ENCODE results near the gene CLEC16A.

Gene CLEC16A

GRCh38 chr16:10990378-10990777 lies 46.0 kb downstream of the CLEC16A start:
- DNase-seq, result no peak

DNA sequence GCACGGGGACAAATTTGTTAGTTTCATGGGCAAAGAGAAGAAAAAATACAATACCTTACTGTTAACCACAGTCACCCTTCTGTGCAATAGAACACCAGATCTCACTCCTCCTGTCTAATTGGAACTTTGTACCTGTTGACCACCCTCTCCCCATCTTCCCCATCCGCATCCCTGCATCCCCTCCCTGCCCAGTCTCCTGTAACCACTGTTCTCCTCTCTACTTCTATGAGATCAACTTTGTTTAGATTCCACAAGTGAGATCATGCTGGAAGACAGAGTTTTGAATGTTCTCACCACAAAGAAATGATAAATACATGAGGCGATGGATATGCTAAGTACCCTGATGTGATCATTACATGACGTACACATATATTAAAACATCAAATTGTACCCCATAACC lies 47.7 kb downstream of the CLEC16A start:
- DNase-seq, result no peak

DNA sequence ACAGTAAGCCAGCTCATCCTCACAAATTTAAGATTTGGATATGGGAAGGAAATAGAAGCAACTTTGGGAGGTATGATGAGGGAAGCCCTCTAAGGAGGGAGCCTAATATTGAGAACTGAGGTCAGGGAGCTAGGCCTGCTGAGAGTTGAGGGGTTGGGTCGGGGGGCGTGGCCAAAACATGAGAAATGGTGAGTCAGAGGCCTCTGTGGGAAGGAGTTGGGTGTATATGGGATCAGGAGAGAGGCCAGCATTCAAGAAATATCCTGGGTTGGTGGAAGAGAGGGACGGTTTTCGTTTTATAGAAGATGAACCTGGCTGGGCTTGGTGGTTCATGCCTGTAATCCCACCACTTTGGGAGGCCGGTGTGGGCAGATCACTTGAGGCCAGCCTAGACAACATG lies 48.4 kb downstream of the CLEC16A start:
- DNase-seq, result no peak

DNA sequence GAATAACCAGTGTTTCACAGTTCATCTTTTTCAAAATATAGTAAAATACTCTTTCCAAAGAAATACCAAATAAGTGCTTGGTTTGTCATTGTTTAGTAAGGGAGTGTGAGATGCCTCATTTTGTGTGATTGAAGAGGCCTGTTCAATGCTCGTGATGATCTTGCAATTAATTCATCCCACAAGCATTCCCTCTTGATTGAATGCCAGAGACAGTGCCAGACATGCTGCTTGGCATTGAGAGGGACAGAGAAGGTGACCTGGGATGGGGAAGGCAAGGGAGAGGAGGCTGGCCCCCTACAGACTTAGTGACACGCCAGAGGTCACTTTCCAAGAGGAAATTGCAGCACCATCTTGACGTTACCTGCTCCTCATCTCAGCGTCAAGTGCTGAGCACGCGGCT lies 49.3 kb downstream of the CLEC16A start:
- DNase-seq, result no peak

GRCh38 chr16:10994571-10994970 lies 50.2 kb downstream of the CLEC16A start:
- no peak for DNase-seq

- no peak for DNase-seq
Observed at GRCh38 chr16:10995565-10995964, 51.2 kb downstream of the CLEC16A start.

GRCh38 chr16:10997485-10997884 lies 53.1 kb downstream of the CLEC16A start:
- DNase-seq, result no peak

GRCh38 chr16:10999300-10999699 lies 54.9 kb downstream of the CLEC16A start:
- no peak for DNase-seq

DNA sequence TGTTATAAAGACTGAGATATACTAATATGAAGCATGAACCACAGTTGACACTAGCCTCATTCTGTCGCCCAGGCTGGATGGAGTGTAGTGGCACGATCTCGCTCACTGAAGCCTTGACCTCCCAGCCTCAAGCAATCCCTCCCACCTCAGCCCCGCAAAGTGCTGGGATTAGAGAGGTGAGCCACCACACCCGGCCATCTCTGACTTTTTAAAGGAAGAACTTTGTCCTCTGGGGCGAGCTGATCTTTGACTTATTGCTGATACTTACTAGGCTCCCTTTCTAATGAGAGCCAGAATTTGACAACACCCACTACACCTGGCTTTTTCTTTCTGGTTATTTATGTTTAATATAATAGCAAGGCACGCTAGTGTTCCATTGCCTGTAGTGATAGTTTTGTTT lies 57.2 kb downstream of the CLEC16A start:
- DNase-seq, result no peak

DNA sequence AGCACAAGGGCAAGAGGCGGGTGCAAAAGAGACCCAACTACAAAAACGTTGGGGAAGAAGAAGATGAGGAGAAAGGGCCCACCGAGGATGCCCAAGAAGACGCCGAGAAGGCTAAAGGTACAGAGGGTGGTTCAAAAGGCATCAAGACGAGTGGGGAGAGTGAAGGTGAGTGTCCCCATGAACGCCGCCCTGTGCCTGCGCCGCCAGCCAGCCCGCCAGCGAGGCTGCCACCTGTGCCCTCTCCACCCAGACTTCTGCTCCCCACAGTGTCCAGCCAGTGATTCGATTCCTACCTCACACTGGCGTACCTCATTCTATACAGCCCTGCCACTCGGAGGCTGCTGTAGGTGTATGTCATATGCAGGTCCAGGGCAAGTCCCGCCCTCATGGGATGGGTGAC lies 58.8 kb downstream of the CLEC16A start:
- no peak for DNase-seq

DNA sequence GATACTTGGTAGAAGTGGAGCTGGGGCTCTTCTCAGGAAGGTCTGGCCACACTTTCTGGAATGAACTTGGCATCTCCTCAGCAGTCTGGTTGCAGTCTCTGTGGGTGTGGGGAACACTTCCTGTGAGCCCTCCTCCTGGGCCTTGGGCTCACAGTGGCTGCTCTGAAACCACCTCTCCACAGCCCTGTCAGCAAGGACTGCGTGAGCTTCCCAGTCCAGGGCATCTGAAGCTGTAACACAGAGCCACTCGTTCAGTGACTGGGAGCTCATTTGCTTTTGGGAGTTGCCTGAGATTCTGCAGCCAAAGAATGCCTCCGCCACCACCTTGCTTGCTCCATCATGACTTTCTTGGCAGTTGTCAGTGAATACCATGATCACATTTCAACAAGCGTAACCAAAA lies 60.0 kb downstream of the CLEC16A start:
- DNase-seq, result no peak

- DNase-seq, result no peak
Observed at GRCh38 chr16:11004973-11005610, 60.7 kb downstream of the CLEC16A start.

DNA sequence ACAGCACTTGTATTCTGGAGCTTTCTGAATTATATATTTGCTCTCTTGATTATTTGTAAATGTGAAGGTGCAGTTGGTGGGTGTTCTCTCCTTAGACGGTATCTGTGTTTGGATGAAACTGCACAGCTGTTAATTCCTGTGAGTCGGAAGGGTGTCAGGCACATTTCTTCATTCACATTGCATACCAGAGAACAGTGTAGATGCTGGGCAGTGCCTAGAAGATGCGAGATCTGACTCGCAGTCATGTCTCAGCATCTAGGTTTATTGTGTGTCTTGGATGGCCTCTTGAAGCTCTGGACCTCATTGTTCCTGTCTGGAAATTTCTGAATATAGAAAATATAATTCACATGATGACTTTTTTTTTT lies 61.2 kb downstream of the CLEC16A start:
- no peak for DNase-seq

DNA sequence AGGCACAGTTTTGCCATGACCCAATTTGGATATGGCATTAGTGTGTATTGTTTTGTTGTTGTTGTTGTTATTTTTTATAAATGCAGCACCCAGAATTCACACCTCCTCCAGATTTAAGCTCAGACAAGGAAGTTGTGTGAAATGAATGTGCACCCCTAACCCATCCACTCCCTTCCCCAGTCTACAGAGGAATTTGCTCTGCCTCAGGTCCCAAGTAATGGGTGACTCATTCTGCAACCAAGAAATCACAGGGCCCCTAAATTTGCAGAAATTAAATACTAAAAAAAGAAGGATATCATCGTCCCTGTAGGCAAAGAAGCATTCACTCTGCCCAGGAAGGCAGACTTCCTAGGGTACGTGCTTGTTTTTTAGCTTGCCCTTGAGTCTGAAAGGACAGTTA lies 62.3 kb downstream of the CLEC16A start:
- no peak for DNase-seq

DNA sequence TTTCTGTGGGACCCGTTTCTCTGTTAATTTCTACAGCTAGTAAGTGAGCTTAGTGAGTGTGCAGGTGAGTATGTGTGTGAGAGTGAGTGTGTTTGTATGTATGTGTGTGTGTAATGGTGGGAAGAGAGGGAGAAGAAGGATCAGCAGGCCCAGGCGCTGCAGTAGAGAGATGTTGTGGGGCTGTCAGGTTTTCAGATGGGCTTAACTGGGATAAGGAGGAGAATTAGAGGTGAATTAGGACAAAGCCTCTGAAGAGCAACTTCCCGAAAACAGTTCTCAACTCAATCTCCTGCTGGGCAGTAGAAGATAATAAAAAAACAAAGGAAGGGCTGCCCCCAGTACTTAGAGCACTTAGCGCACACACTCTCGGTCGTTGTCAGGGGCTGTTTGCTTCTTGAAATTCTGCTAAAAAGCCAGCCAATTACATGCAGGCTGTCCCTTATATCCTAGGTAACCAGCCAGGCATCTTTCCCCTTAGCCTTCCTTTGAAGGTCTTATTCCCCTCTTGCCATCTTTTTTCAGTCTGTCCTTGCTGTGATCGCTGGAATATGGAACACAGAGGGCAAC lies 63.4 kb downstream of the CLEC16A start:
- DNase-seq, result no peak

GRCh38 chr16:11009027-11009755 lies 64.8 kb downstream of the CLEC16A start:
- DNase-seq, result no peak

DNA sequence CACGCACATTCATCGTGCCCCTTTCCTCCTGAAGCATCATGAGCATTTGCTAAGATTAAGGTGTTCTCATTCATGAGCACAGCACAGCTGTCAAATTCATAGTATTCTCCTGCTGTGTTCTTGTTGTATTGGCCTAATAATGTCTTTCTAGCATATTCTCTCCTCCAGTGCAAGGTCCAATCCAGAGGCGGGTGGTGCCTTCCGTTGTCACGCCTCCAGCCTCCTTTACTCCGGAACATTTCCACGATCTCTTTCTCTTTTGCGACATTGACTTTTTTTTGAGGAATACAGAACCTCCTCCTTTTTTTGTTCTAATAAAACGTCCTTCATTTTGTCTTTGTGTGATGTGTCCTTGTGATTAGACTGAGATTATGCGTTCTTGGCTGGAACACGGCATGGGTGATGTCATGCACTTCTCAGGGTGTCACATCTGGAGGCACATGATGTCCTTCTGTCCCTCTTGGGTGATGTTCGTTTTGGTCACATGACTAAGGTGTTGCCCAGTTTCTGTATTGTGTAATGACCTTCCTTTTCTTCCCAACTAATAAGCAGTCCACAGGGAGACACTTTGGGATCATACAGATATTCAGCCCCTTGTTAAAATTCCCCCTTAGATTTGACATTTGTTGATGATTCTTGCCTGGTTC lies 66.3 kb downstream of the CLEC16A start:
- DNase-seq, result no peak

GRCh38 chr16:11011326-11011725 lies 67.0 kb downstream of the CLEC16A start:
- DNase-seq, result no peak

GRCh38 chr16:11012841-11013240 lies 68.5 kb downstream of the CLEC16A start:
- DNase-seq, result no peak

- DNase-seq, result no peak
Observed at GRCh38 chr16:11014136-11014535, 69.8 kb downstream of the CLEC16A start.

DNA sequence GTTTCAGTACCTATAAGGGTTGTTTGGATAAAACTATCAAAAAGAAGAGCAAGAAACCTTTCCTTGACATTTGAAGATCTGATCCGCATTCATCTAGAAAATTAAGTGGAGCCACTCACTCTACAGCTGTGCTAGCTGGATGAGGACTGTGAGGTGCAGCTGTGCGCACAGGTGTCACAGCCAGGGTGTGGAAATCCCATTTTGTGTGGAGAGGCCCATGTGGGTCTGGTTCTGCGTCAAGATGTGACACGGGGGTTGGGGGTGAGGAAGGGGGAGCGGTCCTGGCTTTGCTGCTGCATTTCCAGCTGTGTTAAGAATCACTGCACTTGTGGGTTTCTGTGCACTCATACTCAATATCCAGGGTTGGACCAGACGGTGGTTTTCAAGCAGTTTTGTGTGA lies 70.7 kb downstream of the CLEC16A start:
- no peak for DNase-seq

- no peak for DNase-seq
Observed at GRCh38 chr16:11015607-11016006, 71.2 kb downstream of the CLEC16A start.

DNA sequence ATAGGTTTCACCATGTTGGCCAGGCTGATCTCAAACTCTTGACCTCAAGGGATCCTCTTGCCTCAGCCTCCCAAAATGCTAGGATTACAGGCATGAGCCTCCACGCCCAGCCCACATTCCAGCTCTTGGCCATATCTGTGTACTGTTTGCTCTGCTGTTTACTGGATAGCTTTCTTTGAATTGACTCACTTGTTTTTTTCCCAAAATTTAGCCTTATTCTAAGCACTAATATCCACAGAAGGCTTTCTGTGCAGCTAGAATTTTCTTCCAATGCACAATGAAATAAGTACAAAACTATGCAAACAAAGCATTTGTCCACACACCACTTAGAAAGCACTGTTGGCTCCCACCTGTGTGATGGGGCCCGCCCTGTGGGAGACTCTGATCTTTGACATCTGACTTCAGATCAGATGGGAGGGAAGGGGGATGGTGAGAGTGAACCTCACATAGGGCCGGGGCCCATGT lies 72.2 kb downstream of the CLEC16A start:
- DNase-seq, result no peak

DNA sequence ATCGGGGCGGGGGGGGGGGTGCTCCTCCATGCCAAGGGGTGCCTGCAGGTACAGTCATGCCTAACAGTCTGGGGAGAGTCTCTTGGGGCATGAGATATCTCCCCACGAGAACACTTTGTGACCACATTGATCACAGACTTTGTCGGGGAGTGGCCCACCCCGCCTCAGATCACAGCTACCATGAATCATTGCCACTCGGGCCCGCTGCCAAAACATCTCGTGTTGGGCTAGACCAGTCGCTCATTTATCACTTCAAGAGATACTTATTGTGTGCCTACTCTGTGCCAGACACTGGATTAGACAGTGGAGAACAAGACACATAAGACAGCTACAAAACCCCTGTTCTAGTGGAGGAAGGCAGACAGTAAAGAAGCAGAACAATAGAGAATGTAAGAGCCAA lies 72.6 kb downstream of the CLEC16A start:
- no peak for DNase-seq

Measured in activated gamma-delta T cell (primary cell).